HFFc6 (cell line): ENCODE measurements around the gene MRPS18A. TPM values are rescaled to one million over a fixed set of nuclear protein-coding genes. Genes with fewer than 3 reads are reported as not detected.
A peak's percentile ranks its signal among the peaks of the same experiment; 100 is the strongest.

Source experiments
- DNase-seq: peaks from one replicate; pipeline ENCODE4 v3.0.0-alpha.2; 2018
- H3K27ac Mint-ChIP-seq: 2 replicates; pipeline ENCODE4 v1.8.0; 2020; ENCODE audit warnings: mild to moderate bottlenecking, mixed read lengths
- H3K27me3 Mint-ChIP-seq: 2 replicates; pipeline ENCODE4 v1.8.0; 2021; ENCODE audit warnings: mild to moderate bottlenecking, moderate library complexity, mixed read lengths; ENCODE audit not compliant: insufficient read depth
- H3K36me3 Mint-ChIP-seq: 2 replicates; pipeline ENCODE4 v1.8.0; 2021; ENCODE audit warnings: low read depth, mixed read lengths
- H3K4me1 Mint-ChIP-seq: 2 replicates; pipeline ENCODE4 v1.8.0; 2020; ENCODE audit warnings: low read depth, mixed read lengths
- H3K4me3 Mint-ChIP-seq: 2 replicates; pipeline ENCODE4 v1.8.0; 2020; ENCODE audit warnings: mild to moderate bottlenecking, moderate library complexity, mixed read lengths
- H3K9me3 Mint-ChIP-seq: 2 replicates; pipeline ENCODE4 v1.8.0; 2020; ENCODE audit warnings: mild to moderate bottlenecking, mixed read lengths
- CTCF ChIP-seq: fragments of 200-600 bp; sonication (generic); IDR thresholded peaks from 2 replicates; pipeline ENCODE4 v1.5.0; 2021; ENCODE audit warnings: antibody characterized with exemption, mild to moderate bottlenecking
- long read RNA-seq: library from polyadenylated mRNA; unstranded; transcript quantifications from one replicate; pipeline ENCODE4 v2.0.0, GENCODE V29; 2019
- total RNA-seq, 6 experiments: library from RNA; stranded (reverse); fragmentation: NEBNext Ultra II Directional; extraction: Animal tissue kit (Norgen Biotek cat#: 25700); gene quantifications; 2 replicates in 1 of 6; 3 replicates in 5 of 6; pipeline ENCODE4 v1.2.3, GENCODE V29; 2021

The MRPS18A gene
- total RNA-seq: 10 to 100 TPM; 34.3 to 42.8 (median 38.3) TPM
- long read RNA-seq, transcript MRPS18A-202 (6 exons, 1,062 nt): major isoform, 38 of 48 reads
- long read RNA-seq, partial matches to known transcripts: 3 of 48 reads
- long read RNA-seq, other reads (novel, unspliced or antisense): 3 of 48 reads

DNA sequence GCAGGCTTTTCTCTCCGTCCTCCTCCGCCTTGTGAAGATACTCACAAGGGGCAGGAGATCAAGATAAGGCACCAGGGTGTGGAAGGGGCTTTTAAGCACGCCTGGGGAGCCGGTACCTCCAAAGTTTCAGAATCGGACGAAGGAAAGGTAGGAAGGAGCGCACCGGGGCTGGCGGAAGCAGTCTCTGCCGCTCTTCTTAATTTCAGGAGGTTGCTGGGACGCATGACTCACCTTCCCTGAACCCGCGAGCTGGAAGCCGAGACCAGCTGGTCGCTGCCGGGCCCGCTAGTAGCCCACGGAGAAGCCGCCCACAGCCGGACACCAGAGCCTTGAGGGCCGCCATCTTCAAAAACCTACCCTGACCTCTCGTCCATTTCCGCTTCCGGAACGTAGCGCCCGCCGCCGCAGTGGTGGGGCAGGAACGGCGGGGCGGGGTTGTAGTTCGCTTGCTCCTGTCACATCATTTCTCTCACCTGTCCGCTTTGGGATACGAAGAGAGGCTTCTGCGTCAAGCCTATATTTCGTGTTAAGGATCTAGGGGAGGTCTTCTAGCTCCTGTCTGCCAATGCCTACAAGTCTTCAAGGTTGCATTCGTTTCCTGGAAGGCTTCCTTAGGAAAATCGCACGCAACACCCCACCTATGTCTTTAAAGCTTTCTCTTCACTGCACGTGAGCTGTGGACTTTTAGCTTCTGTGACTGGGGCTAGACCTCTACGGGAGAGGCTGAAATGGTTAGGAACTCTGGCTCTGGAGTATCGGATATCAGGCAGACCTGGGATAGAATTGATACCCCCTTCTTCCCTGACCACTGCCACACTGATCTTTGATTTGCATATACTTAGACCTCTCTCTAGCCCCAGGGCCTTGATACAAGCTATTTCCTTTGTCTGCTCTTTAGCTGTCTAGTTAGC lies at the start of gene MRPS18A:
TSS of gene MRPS18A (minus strand) at position 355 of the 911 bp plus-strand sequence. CDS start at position 343, 12 bp downstream.
- Mint-ChIP-seq H3K9me3 (no peaks in the 10 kb centered on the region), H3K4me1 (peaks cover 38% of the 10 kb centered on the region), H3K27ac (peak within 1 kb of the TSS; percentile 91), H3K36me3 (peaks cover 10% of the 10 kb centered on the region; the same call in 1 of the 2 replicates), H3K27me3 (no peaks in the 10 kb centered on the region; the same call in 1 of the 2 replicates), H3K4me3 (peak within 1 kb of the TSS; percentile 98)
- DNase-seq: peak; percentile 78
- no peak for TF ChIP-seq CTCF

- Mint-ChIP-seq H3K4me3 (no peak overlapping the region), H3K27ac (no peak overlapping the region), H3K9me3 (no peaks in the 10 kb centered on the region), H3K27me3 (peaks cover 9% of the 10 kb centered on the region), H3K36me3 (no peaks in the 10 kb centered on the region; the same call in 1 of the 2 replicates), H3K4me1 (no peaks in the 10 kb centered on the region)
- no peak for TF ChIP-seq CTCF
- no peak for DNase-seq
Measured at GRCh38 chr6:43736844-43737243, 49.3 kb upstream of the MRPS18A start.

DNA sequence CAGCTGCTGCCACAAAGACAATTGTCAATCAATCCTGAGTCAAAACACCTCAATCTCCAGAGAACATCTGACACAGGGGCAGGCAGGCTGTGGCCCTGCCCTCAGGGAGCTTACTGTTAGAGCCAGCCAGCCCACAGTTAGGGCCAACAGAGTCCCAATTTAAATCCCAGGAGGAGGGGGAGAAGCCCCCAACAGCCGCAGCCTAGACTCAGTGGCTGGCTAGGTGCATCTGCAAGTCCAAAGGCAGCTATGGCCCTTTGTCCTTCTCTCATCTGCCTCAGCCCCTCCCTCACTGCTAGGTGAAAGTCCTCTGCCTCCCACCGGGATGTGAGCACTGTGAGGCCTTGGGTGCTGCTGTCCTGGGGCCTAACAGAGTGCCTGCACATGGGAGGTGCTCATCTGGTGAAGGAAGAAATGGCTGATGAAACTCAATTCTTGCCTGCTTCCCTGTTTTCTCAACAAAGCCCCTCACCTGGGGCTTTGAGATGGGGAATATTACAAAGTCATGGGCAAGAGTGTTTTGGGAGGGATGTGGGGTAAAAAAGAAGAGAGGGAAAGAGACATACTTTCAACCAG lies 48.7 kb upstream of the MRPS18A start:
- Mint-ChIP-seq H3K9me3 (peaks cover 3% of the 10 kb centered on the region; the same call in 1 of the 2 replicates), H3K4me1 (no peaks in the 10 kb centered on the region), H3K4me3 (no peak overlapping the region), H3K27ac (no peak overlapping the region), H3K27me3 (peaks cover 7% of the 10 kb centered on the region), H3K36me3 (no peaks in the 10 kb centered on the region; the same call in 1 of the 2 replicates)
- no peak for TF ChIP-seq CTCF
- no peak for DNase-seq

- Mint-ChIP-seq H3K27ac (no peak overlapping the region), H3K4me3 (no peak overlapping the region), H3K27me3 (peaks cover 7% of the 10 kb centered on the region), H3K36me3 (peaks cover 4% of the 10 kb centered on the region; the same call in 1 of the 2 replicates), H3K9me3 (peaks cover 8% of the 10 kb centered on the region), H3K4me1 (no peaks in the 10 kb centered on the region)
- no peak for TF ChIP-seq CTCF
- DNase-seq: no peak
Measured at GRCh38 chr6:43735642-43736199, 48.1 kb upstream of the MRPS18A start.

- peaks cover 13% of the 10 kb centered on the region for H3K9me3 Mint-ChIP-seq
- peaks cover 9% of the 10 kb centered on the region; the same call in 1 of the 2 replicates for H3K36me3 Mint-ChIP-seq
- no peak overlapping the region for H3K27ac Mint-ChIP-seq
- no peak for DNase-seq
- no peak for TF ChIP-seq CTCF
- H3K27me3 Mint-ChIP-seq: peaks cover 6% of the 10 kb centered on the region
- no peaks in the 10 kb centered on the region for H3K4me1 Mint-ChIP-seq
- no peak overlapping the region for H3K4me3 Mint-ChIP-seq
Measured at GRCh38 chr6:43734294-43734665, 46.7 kb upstream of the MRPS18A start.
